ENCODE data around the gene PLXNA4.

DNA sequence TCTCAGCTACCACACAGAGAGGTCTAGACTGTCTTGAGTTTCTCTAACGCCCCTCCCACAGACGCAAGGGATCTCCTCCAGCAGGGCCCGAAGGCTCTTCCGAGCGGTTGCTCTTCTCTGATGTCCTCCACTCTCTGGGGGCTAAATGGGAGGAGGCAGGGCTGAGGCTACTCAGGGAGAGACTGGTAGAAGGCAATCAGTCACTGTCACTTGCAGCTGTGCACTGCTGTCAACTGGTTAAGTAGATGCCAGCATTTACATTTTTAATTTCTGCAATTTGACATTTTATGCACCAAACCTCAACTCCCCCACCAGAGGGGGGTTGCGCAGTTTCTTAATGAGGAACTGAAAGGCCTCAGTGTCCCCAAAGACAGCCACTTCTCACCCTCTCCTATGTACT, 442.8 kb downstream of the PLXNA4 start:
- TF ChIP-seq EZH2 (IDR thresholded peaks at IDR 0.05; ENCODE audit: low read depth, unreplicated experiment), result no peak
- TF ChIP-seq, protein P1, sequence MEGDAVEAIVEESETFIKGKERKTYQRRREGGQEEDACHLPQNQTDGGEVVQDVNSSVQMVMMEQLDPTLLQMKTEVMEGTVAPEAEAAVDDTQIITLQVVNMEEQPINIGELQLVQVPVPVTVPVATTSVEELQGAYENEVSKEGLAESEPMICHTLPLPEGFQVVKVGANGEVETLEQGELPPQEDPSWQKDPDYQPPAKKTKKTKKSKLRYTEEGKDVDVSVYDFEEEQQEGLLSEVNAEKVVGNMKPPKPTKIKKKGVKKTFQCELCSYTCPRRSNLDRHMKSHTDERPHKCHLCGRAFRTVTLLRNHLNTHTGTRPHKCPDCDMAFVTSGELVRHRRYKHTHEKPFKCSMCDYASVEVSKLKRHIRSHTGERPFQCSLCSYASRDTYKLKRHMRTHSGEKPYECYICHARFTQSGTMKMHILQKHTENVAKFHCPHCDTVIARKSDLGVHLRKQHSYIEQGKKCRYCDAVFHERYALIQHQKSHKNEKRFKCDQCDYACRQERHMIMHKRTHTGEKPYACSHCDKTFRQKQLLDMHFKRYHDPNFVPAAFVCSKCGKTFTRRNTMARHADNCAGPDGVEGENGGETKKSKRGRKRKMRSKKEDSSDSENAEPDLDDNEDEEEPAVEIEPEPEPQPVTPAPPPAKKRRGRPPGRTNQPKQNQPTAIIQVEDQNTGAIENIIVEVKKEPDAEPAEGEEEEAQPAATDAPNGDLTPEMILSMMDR (conservative IDR thresholded peaks at IDR 0.05; ENCODE audit: low read depth in 2 of 2), result no peak
- no peak for TF ChIP-seq STAT1 (IDR thresholded peaks at IDR 0.05; ENCODE audit: unreplicated experiment)
- TF ChIP-seq, protein P2, sequence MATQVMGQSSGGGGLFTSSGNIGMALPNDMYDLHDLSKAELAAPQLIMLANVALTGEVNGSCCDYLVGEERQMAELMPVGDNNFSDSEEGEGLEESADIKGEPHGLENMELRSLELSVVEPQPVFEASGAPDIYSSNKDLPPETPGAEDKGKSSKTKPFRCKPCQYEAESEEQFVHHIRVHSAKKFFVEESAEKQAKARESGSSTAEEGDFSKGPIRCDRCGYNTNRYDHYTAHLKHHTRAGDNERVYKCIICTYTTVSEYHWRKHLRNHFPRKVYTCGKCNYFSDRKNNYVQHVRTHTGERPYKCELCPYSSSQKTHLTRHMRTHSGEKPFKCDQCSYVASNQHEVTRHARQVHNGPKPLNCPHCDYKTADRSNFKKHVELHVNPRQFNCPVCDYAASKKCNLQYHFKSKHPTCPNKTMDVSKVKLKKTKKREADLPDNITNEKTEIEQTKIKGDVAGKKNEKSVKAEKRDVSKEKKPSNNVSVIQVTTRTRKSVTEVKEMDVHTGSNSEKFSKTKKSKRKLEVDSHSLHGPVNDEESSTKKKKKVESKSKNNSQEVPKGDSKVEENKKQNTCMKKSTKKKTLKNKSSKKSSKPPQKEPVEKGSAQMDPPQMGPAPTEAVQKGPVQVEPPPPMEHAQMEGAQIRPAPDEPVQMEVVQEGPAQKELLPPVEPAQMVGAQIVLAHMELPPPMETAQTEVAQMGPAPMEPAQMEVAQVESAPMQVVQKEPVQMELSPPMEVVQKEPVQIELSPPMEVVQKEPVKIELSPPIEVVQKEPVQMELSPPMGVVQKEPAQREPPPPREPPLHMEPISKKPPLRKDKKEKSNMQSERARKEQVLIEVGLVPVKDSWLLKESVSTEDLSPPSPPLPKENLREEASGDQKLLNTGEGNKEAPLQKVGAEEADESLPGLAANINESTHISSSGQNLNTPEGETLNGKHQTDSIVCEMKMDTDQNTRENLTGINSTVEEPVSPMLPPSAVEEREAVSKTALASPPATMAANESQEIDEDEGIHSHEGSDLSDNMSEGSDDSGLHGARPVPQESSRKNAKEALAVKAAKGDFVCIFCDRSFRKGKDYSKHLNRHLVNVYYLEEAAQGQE (IDR thresholded peaks at IDR 0.05; ENCODE audit: unreplicated experiment), result no peak
- TF ChIP-seq POLR2AphosphoS5 (IDR thresholded peaks at IDR 0.05; ENCODE audit: low read depth), result no peak
- no peak for TF ChIP-seq JUNB (IDR thresholded peaks at IDR 0.05; ENCODE audit: unreplicated experiment)
- no peak for TF ChIP-seq EZH2phosphoT487 (IDR thresholded peaks at IDR 0.05; ENCODE audit: unreplicated experiment)
- TF ChIP-seq, protein P3, sequence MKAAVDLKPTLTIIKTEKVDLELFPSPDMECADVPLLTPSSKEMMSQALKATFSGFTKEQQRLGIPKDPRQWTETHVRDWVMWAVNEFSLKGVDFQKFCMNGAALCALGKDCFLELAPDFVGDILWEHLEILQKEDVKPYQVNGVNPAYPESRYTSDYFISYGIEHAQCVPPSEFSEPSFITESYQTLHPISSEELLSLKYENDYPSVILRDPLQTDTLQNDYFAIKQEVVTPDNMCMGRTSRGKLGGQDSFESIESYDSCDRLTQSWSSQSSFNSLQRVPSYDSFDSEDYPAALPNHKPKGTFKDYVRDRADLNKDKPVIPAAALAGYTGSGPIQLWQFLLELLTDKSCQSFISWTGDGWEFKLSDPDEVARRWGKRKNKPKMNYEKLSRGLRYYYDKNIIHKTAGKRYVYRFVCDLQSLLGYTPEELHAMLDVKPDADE (IDR thresholded peaks at IDR 0.05), result no peak
- no peak for TF ChIP-seq NANOG (IDR thresholded peaks at IDR 0.05; ENCODE audit: borderline replicate concordance)

Data from GM23338 (cell line).